Activated CD4-positive, alpha-beta memory T cell treated with anti-CD3 and anti-CD28 coated beads for 36 hours (primary cell): ENCODE measurements around the gene TCEAL1. TPM values are rescaled to one million over a fixed set of nuclear protein-coding genes. Genes with fewer than 3 reads are reported as not detected.
"Not testable (repeated sequence)": the region's sequence is repeated elsewhere in the genome, so short reads cannot be mapped to it uniquely, and the experiment has no call there.

Experiments
- CTCF ChIA-PET: fragments of 350-600 bp; sonication (Branson Sonifier 250); formaldehyde crosslinking; loops from one replicate; lab custom pipeline; 2021; ENCODE audit warnings: antibody characterized with exemption, inconsistent platforms; lab: Charles Lee
- POLR2A ChIA-PET: fragments of 350-600 bp; sonication (Branson Sonifier 250); formaldehyde crosslinking; loops from one replicate; lab custom pipeline; 2021; ENCODE audit warnings: antibody characterized with exemption; lab: Charles Lee
- DNase-seq: peaks from one replicate; pipeline ENCODE4 v3.0.0-alpha.2; 2020
- H3K27ac Mint-ChIP-seq: one replicate; pipeline ENCODE4 v1.8.0; 2021; ENCODE audit warnings: mixed read lengths
- H3K27me3 Mint-ChIP-seq: one replicate; pipeline ENCODE4 v1.8.0; 2021; ENCODE audit warnings: mixed read lengths
- H3K36me3 Mint-ChIP-seq: one replicate; pipeline ENCODE4 v1.8.0; 2021; ENCODE audit warnings: mixed read lengths
- H3K4me1 Mint-ChIP-seq: one replicate; pipeline ENCODE4 v1.8.0; 2021; ENCODE audit warnings: low read depth, mixed read lengths
- H3K4me3 Mint-ChIP-seq: one replicate; pipeline ENCODE4 v1.8.0; 2021; ENCODE audit warnings: mild to moderate bottlenecking, mixed read lengths
- H3K9me3 Mint-ChIP-seq: one replicate; pipeline ENCODE4 v1.8.0; 2021; ENCODE audit warnings: mixed read lengths
- intact Hi-C: fragments of 100-400 bp; cut with micrococcal nuclease; formaldehyde crosslinking; loops from one replicate; pipeline ENCODE4 v1.15.1; 2023
- total RNA-seq, 2 experiments: library from RNA; stranded (reverse); gene quantifications; one replicate each; pipeline ENCODE4 v1.2.3, GENCODE V29; 2021

Gene TCEAL1
- total RNA-seq, 2 experiments from 2014 or later = 7.8 to 8.4 TPM

DNA sequence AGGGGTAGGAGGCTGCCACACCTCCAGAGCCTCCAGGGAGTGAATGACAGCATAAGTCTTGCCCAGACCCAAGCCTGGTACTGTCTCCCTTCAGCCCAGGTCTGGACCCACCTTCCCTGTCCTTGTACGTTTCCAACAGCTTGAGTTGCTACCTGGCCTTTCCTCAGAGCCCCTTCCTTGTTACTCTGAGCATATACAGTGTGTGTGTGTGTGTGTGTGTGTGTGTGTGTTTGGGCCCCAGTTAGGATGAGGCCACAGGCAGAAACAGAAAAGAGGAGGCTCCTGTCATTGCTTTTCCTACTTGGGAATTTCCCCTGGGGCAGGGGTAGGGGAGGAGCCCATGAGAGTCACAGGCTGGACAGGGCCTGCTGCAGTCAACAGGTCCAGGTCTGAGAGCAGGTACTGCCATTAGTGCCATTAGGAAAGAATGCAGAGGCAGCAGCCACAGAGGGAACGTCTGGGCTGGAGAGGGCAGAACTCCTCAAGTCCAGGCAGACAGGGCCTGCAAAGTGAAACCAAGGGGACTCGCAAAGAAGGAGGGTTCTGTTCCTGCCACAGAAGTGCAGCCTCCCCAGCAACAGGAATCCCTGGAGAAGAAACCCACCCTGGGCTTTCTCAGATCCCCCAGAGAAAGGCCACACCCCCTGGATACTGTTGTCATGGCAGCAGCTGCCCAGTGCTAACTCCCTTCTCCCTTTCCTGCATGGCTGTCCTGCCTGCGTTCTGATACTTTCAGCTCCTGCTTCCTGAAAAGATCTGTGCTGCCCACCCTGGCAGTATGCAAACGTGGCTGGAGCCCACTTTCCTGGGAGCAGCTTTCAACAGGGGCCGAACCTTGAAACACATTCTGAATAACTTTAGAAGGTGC, 9.9 kb downstream of the TCEAL1 start:
- H3K4me3 Mint-ChIP-seq, H3K27ac Mint-ChIP-seq, intact Hi-C loops, CTCF ChIA-PET, H3K4me1 Mint-ChIP-seq, H3K9me3 Mint-ChIP-seq, POLR2A ChIA-PET, H3K27me3 Mint-ChIP-seq, H3K36me3 Mint-ChIP-seq, DNase-seq: not testable (repeated sequence)

DNA sequence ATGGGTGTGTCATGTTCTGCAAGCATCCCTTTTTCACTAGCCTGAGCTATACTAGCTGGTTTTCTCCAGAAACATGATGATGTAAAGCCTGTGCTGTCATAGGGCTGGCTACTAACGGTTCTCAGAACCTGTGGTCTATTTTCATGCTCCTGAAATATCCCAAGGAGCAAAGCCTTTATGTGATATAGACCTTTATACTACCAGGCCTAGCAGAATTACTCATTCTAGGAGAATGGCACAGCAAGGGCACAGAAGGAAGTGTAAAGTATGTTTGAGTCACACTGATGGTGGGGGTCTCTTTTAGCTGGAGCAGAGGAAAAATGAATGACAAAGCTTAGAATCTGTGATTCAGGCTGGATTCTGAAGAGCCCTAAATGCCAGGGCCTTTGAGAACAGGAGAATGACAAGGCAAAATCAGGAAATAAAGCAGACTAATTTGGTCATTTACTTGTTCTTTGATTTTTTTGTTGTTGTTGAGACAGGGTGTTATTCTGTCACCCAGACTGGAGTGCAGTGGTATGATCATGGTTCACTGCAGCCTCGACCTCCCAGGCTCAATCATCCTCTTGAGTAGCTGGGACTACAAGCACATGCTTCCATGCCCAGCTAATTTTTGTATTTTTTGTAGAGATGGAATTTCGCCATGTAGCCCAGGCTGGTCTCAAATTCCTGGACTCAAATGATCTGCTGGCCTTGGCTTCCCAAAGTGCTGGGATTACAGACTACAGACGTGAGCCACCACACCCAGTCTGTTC, 11.8 kb downstream of the TCEAL1 start:
- ChIA-PET CTCF (no interaction called here), POLR2A (no interaction called here)
- no peak for DNase-seq
- no peaks in the 10 kb centered on the region for H3K4me1 Mint-ChIP-seq
- intact Hi-C loops = no loop called here
- H3K27me3 Mint-ChIP-seq = no peaks in the 10 kb centered on the region
- no peak overlapping the region for H3K27ac Mint-ChIP-seq
- no peaks in the 10 kb centered on the region for H3K36me3 Mint-ChIP-seq
- no peak overlapping the region for H3K4me3 Mint-ChIP-seq
- no peaks in the 10 kb centered on the region for H3K9me3 Mint-ChIP-seq

DNA sequence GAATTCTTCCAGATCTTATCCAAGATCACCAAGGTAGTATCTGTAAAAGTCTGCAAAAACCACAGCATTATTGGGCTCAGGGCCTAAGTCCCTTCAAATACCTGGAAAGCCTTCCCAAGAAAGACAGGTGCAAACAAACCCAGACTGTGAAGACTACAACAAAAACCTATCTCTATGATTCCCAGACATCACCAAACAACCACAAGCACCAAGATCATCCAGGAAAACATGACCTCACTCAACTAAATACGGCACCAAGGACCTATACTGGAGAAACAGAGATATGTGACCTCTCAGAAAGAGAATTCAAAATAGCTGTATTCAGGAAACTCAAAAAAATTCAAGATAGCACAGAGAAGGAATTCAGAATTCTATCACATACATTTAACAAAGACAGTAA, 15.3 kb downstream of the TCEAL1 start:
- intact Hi-C loops = no loop called here
- CTCF ChIA-PET = no interaction called here

DNA sequence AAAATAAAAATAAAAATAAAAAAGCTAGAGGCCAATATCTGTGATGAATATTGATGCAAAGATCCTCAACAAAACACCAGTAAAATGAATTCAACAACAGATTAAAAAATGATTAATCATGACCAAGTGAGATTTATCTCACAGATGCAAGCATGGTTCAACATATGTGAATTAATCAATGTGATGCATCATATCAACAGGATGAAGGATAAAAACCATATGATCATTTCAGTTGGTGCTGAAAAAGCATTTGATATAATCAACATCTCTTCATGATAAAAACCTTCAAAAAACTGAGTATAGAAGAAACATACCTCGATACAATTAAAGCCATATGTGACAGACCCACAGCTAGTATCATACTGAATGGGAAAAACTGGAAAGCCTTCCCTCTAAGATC, 18.9 kb downstream of the TCEAL1 start:
- ChIA-PET POLR2A (no interaction called here), CTCF (no interaction called here)
- Mint-ChIP-seq H3K27me3 (no peaks in the 10 kb centered on the region), H3K9me3 (no peaks in the 10 kb centered on the region), H3K4me3 (no peak overlapping the region), H3K27ac (no peak overlapping the region), H3K4me1 (no peaks in the 10 kb centered on the region), H3K36me3 (no peaks in the 10 kb centered on the region)
- DNase-seq = no peak
- intact Hi-C loops = no loop called here

More for the DNA sequence above, 15.3 kb downstream of the TCEAL1 start:
- no peak overlapping the region for H3K4me3 Mint-ChIP-seq
- no peaks in the 10 kb centered on the region for H3K9me3 Mint-ChIP-seq
- no peaks in the 10 kb centered on the region for H3K27me3 Mint-ChIP-seq
- H3K4me1 Mint-ChIP-seq = no peaks in the 10 kb centered on the region
- POLR2A ChIA-PET = no interaction called here
- no peaks in the 10 kb centered on the region for H3K36me3 Mint-ChIP-seq
- H3K27ac Mint-ChIP-seq = no peak overlapping the region
- no peak for DNase-seq

DNA sequence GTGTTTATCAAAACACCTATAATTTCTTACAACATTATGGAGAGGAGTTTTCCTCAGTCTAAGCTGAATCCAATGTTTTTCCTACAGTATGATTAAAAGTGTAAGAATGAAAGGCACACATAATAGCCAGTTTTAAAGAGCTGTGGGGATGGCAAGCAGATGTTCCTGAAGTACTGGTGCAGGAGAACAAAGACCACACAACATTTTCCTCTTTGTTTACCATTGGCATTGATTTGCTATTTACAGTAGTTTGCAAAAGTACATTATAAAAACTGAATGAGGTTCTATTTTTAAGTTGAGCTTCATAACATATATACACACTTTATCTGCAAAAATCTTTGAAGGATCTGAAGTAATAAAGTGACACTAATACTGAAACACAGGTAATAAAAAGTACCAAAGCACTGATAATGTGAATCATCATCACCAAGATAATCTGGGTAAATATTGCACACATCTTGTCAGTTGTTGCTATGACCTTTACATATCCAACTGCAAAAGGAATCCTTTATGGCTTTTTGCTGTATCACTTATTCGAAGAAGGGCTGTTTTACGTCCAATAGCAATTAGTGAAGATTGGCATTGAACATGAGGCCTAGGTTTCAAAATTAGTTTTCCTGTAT, 22.5 kb downstream of the TCEAL1 start:
- no peak for DNase-seq
- H3K36me3 Mint-ChIP-seq = no peaks in the 10 kb centered on the region
- H3K9me3 Mint-ChIP-seq = peaks cover 4% of the 10 kb centered on the region
- H3K4me3 Mint-ChIP-seq = no peak overlapping the region
- no peaks in the 10 kb centered on the region for H3K4me1 Mint-ChIP-seq
- H3K27me3 Mint-ChIP-seq = no peaks in the 10 kb centered on the region
- CTCF ChIA-PET = no interaction called here
- no peak overlapping the region for H3K27ac Mint-ChIP-seq
- POLR2A ChIA-PET = no interaction called here
- intact Hi-C loops = no loop called here

DNA sequence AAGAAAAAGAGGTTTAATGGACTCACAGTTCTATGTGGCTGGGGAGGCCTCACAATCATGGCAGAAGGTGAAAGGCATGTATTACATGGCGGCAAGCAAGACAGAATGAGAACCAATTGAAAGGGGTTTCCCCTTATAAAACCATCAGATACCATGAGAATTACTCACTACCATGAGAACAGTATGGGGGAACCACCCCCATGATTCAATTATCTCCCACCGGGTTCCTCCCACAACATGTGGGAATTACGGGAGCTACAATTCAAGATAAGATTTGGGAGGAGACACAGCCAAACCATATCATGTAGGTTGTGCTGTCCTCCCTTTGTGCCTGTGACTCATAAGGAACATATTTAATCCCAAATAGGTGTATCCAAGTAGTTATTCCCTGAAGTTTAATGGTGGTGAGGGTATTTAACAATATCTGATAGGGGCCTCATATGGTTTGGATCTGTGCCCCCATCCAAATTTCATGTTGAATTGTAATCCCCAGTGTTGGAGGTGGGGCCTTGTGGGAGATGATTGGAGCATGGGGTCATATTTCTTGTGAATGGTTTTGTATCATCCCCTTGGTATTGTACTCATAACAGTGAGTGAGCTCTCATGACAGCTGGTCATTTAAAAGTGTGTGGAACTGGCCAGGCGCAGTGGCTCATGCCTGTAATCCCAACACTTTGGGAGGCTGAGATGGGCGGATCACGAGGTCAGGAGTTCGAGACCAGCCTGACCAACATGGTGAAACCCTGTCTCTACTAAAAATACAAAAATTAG, 26.6 kb downstream of the TCEAL1 start:
- H3K4me3 Mint-ChIP-seq, H3K27me3 Mint-ChIP-seq, DNase-seq, intact Hi-C loops, H3K9me3 Mint-ChIP-seq, CTCF ChIA-PET, H3K36me3 Mint-ChIP-seq, POLR2A ChIA-PET, H3K4me1 Mint-ChIP-seq, H3K27ac Mint-ChIP-seq: not testable (repeated sequence)

DNA sequence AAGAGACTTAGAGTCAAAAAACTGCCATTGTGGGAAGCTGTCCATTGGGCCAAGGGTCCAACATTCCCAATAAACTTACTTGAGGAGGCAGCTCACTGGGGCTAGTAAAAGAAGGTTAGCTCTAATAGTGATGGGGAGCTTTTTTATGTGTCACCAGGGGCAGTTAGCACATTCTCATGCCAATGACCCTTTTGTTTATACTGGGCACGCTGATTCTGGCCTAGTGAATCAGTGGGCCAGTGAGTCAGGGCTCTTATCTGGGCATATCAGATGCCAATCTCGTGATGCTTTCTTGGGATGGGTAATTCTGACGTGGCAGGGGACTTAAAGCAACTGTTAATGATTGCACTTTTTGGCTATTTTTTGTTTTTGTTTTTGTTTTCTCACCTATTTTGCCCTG, 27.8 kb downstream of the TCEAL1 start:
- Mint-ChIP-seq H3K4me3 (no peak overlapping the region), H3K27ac (no peak overlapping the region), H3K4me1 (no peaks in the 10 kb centered on the region), H3K9me3 (peaks cover 4% of the 10 kb centered on the region), H3K27me3 (no peaks in the 10 kb centered on the region), H3K36me3 (no peaks in the 10 kb centered on the region)
- no peak for DNase-seq
- ChIA-PET CTCF (no interaction called here), POLR2A (no interaction called here)
- intact Hi-C loops = no loop called here

DNA sequence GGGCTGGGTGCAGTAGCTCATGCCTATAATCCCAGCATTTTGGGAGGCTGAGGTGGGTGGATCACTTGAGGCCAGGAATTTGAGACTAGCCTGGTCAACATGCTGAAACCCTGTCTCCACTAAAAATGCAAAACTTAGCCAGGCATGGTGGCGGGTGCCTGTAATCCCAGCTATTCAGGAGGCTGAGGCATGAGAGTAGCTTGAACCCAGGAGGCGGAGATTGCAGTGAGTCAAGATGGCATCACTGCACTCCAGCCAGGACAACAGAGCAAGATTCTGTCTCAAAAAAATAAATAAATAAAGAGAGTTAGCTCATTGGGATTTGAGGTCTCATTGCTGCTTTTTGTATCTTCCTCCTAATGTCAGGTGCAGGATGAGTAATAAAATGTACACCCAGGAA, 28.3 kb downstream of the TCEAL1 start:
- POLR2A ChIA-PET, intact Hi-C loops: not testable (repeated sequence)

DNA sequence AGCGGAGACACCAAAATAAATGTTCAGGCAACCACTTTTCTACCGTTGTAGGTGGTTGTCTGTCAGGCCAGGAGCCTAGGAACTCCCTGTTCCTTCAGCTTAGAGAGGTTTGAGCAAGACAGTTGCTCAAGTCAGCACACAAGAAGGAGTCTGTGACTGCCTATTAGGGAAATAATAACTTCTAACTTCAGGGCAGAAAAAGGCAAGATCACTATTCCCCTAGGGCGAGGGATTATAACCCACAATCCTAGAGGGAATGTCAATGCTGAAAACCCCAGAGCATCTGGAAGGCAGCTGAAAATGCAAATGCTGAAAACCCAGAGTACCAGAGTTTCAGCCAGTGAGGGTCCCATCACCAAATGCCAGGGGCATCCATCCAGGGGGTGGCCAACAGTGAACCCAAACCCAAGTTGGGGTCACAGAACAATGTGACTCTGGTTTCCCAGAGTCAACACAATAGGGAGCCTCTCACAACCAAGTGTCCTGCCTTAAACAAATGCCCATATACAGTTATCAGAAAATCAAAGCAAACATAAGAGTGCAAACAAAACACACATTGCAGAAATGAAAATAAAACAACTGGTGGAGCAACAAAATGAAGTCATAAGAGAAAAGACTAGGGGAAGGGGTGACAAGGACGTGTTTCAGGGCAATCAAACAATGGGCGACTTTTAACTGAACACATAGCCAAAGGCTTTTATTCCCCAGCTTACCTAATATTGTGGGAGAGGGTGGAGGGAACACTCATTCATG, 30.1 kb downstream of the TCEAL1 start:
- intact Hi-C loops = no loop called here
- POLR2A ChIA-PET = no interaction called here
- CTCF ChIA-PET = no interaction called here
- DNase-seq = no peak
- peaks cover 2% of the 10 kb centered on the region for H3K4me1 Mint-ChIP-seq
- H3K27me3 Mint-ChIP-seq = peaks cover 7% of the 10 kb centered on the region
- no peak overlapping the region for H3K27ac Mint-ChIP-seq
- peaks cover 4% of the 10 kb centered on the region for H3K9me3 Mint-ChIP-seq
- no peak overlapping the region for H3K4me3 Mint-ChIP-seq
- no peaks in the 10 kb centered on the region for H3K36me3 Mint-ChIP-seq

More for the DNA sequence above, 28.3 kb downstream of the TCEAL1 start:
- H3K4me1 Mint-ChIP-seq, DNase-seq, H3K36me3 Mint-ChIP-seq, H3K27me3 Mint-ChIP-seq, H3K4me3 Mint-ChIP-seq, H3K9me3 Mint-ChIP-seq, CTCF ChIA-PET, H3K27ac Mint-ChIP-seq: not testable (repeated sequence)

DNA sequence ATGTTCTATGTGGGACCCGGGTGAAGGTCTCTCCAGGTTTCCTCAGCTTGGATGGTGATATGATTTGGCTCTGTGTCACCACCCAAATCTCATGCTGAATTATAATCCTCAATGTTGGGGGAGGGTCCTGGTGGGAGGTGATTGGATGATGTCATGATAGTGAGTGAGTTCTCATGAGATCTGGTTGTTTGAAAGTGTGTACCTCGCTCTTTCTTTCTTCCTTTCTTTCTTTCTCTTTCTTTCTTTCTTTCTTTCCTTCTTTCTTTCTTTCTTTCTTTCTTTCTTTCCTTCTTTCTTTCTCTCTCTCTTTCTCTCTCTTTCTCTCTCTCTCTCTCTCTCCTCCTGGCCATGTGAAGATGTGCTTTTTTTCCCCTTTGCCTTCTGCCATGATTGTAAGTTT, 30.7 kb downstream of the TCEAL1 start:
- intact Hi-C loops, DNase-seq, H3K27ac Mint-ChIP-seq, H3K4me1 Mint-ChIP-seq, H3K36me3 Mint-ChIP-seq, H3K9me3 Mint-ChIP-seq, H3K27me3 Mint-ChIP-seq, CTCF ChIA-PET, H3K4me3 Mint-ChIP-seq, POLR2A ChIA-PET: not testable (repeated sequence)

DNA sequence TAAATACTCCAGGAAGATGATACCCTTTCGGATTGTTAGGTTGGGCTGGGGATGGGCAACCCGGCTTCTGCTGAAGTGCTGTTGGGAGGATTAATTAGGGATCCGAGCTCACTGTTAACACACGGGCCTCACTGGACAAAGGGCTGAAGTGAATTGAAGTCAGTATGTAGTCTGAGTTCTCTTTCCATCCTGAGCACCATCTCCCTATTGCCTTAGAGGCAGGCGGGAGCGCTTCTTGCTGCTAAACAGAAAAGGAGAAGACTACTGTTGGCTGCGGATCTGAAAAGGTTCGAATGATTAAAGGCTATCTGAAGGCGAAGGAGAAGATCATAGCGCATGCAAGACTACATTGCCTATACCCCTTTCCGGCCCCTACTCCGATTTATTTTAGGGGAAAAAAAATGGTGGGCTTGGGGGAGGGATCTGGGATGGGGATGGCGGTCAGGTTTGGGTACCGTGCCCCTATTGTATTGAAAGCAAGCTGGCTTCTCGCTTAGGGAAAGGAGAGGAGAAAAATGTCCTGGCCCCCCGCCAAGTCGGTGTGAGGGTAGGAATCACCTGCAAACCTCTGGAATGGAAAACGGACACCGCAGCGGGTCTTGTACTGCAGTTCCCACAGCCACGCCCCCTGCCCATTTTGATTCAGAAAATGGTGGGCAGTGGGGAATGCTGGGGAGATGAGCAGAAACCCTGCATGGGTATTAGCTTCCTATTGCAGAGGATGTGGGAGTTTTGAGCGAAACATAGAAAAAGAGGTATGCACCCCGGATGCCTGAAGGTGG, 35.4 kb downstream of the TCEAL1 start:
- no peak for DNase-seq
- Mint-ChIP-seq H3K27ac (no peak overlapping the region), H3K4me1 (peaks cover 5% of the 10 kb centered on the region), H3K27me3 (peaks cover 10% of the 10 kb centered on the region), H3K36me3 (no peaks in the 10 kb centered on the region), H3K4me3 (no peak overlapping the region), H3K9me3 (no peaks in the 10 kb centered on the region)
- intact Hi-C loops = no loop called here
- ChIA-PET POLR2A (no interaction called here), CTCF (no interaction called here)
